HUES64 (cell line): Measurements from ENCODE around the gene RAB11A.

Experiments
- H3K27ac ChIP-seq: 2 replicates; pipeline ENCODE4 v1.7.0; 2013; ENCODE audit warnings: low read depth, low read length, inconsistent platforms
- H3K27me3 ChIP-seq: 2 replicates; pipeline ENCODE4 v1.6.1; 2013; ENCODE audit warnings: mild to moderate bottlenecking, low read length; ENCODE audit not compliant: insufficient read depth
- H3K36me3 ChIP-seq: 2 replicates; pipeline ENCODE4 v1.6.1; 2013; ENCODE audit warnings: mild to moderate bottlenecking, low read length; ENCODE audit not compliant: insufficient read depth
- H3K4me1 ChIP-seq: 2 replicates; pipeline ENCODE4 v1.6.1; 2013; ENCODE audit warnings: mild to moderate bottlenecking, low read length, moderate library complexity; ENCODE audit not compliant: insufficient read depth
- H3K4me3 ChIP-seq: 2 replicates; pipeline ENCODE4 v1.5.1; 2013; ENCODE audit warnings: mild to moderate bottlenecking, low read length, moderate library complexity
- H3K9ac ChIP-seq: 2 replicates; pipeline ENCODE4 v1.6.1; 2013; ENCODE audit warnings: mild to moderate bottlenecking, low read depth, low read length
- H3K9me3 ChIP-seq: 2 replicates; pipeline ENCODE4 v1.6.1; 2013; ENCODE audit warnings: low read depth, low read length; ENCODE audit not compliant: insufficient read depth
- WGBS: fragments of 150-250, 120-280 bp; methylation state at CpG from one replicate; pipeline ENCODE4 v1.1.7; 2013; ENCODE audit warnings: missing lambda C conversion rate; 5-methylcytosine and 5-hydroxymethylcytosine counted together

RAB11A gene

DNA sequence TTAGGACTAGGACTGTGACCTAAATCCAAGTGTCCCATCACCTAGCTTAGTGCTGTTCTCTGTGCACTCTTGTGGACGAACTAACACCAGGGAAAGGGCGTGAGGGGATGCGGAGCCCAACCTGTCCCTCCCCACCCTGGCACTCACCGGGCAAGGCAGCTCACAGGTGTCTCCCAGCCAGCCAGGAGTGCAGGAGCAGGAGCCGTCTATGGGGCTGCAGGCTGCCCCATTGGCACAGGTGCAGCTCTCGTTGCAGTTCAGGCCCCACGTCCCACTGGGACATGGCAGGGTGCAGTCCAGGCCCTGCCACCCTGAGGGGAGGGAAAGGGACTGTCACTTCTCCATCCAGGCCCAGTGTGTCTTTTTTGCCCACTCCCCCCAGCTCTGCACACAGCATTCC lies 60.3 kb downstream of the RAB11A start:
- H3K36me3 ChIP-seq = no peaks in the 10 kb centered on the region
- H3K9ac ChIP-seq = no peak overlapping the region
- no peaks in the 10 kb centered on the region for H3K4me1 ChIP-seq
- H3K27ac ChIP-seq = no peak overlapping the region
- no peaks in the 10 kb centered on the region for H3K9me3 ChIP-seq
- WGBS = 94% methylated on average over 7 of the region's 7 CpGs
- no peak overlapping the region for H3K4me3 ChIP-seq
- no peaks in the 10 kb centered on the region for H3K27me3 ChIP-seq

DNA sequence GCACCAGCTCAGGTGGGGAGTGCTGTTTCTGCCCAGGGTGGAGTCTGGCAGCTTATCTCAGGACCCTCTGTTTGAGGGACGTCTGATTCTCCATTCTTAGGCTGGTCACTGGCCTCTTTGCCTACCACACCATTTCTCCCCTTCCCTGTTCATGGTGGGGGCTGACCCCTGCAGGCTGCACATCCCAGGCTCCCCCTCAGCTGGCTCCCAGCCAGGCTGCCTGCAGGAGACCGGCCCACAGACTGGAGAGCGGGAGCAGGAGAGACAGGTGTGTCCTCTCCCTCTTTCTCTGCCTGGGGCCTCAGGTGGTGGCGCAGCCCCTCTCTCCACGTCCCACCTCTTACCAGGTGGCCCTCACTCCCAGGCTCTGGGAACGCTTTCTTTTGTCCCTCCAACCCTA lies 60.8 kb downstream of the RAB11A start:
- WGBS = 89% methylated on average over 6 of the region's 6 CpGs

DNA sequence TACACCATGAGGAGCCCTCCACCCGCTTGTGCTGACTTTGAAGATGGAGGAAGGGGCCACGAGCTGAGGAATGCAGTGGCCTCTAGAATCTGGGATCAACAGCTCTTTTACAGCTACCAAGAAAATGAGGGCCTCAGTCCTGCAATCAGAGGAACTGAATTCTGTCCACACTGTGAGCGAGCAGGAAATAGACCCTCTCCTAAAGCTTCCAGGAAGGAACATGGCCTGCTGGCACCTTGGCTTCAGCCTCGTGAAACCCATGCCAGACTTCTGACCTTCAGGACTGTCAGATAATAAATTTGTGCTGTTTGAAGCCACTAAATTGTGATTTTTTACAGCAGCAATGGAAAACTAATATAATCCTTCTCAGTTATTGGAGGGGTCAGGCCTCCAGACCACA lies 61.9 kb downstream of the RAB11A start:
- Histone ChIP-seq H3K9me3 (no peaks in the 10 kb centered on the region), H3K4me1 (no peaks in the 10 kb centered on the region), H3K36me3 (no peaks in the 10 kb centered on the region), H3K27ac (no peak overlapping the region), H3K27me3 (no peaks in the 10 kb centered on the region), H3K4me3 (no peak overlapping the region), H3K9ac (no peak overlapping the region)
- WGBS = 89% methylated on average over 4 of the region's 4 CpGs

More for the DNA sequence above, 60.8 kb downstream of the RAB11A start:
- Histone ChIP-seq H3K36me3 (no peaks in the 10 kb centered on the region), H3K27me3 (no peaks in the 10 kb centered on the region), H3K9me3 (no peaks in the 10 kb centered on the region), H3K4me3 (no peak overlapping the region), H3K4me1 (no peaks in the 10 kb centered on the region), H3K27ac (no peak overlapping the region), H3K9ac (no peak overlapping the region)

DNA sequence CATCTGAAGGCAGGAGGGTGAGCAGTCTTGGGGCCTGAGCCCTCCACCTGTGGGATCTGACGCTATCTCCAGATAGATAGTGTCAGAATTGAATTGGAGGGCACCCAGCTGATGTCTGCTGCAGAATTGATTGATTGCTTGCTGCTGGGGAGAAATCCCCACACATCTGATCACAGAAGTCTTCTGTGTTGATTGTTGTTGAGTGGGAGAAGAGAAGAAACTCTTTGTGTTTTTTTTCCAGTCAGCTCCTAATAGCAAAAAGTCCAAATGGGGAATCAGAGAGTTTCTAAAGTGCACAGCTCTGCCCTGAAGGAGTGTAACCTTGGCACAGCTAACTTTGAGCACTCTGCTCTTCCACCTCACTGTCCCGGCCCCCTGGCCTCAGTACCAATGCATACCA lies 66.1 kb downstream of the RAB11A start:
- 89% methylated on average over 2 of the region's 2 CpGs for WGBS
- Histone ChIP-seq H3K4me3 (no peak overlapping the region), H3K4me1 (no peaks in the 10 kb centered on the region), H3K9ac (no peak overlapping the region), H3K36me3 (no peaks in the 10 kb centered on the region), H3K9me3 (no peaks in the 10 kb centered on the region), H3K27ac (no peak overlapping the region), H3K27me3 (no peaks in the 10 kb centered on the region)

DNA sequence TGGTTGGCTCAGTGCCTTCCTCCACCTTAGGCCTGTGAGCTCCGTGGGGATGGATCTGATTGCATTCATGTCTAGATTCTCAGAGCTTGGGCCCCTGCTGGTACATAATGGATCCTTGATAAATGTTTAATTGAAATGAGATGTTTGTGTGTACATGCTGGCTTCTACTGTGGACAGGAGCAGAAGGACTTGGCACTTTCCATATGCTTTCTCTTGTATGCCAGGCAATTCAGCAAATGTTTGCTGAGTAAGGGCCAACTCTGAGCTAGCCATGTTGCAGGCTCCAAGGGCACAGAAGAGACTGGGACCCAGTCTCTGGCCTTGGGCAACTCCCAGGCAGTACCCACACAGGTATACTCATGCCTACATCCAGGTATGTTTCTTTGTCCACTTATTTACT lies 67.0 kb downstream of the RAB11A start:
- no peak overlapping the region for H3K4me3 ChIP-seq
- H3K27ac ChIP-seq = no peak overlapping the region
- H3K4me1 ChIP-seq = no peaks in the 10 kb centered on the region
- H3K9me3 ChIP-seq = no peaks in the 10 kb centered on the region
- no peaks in the 10 kb centered on the region for H3K27me3 ChIP-seq
- H3K36me3 ChIP-seq = no peaks in the 10 kb centered on the region
- 76% methylated on average over 1 of the region's 1 CpG for WGBS
- H3K9ac ChIP-seq = no peak overlapping the region

DNA sequence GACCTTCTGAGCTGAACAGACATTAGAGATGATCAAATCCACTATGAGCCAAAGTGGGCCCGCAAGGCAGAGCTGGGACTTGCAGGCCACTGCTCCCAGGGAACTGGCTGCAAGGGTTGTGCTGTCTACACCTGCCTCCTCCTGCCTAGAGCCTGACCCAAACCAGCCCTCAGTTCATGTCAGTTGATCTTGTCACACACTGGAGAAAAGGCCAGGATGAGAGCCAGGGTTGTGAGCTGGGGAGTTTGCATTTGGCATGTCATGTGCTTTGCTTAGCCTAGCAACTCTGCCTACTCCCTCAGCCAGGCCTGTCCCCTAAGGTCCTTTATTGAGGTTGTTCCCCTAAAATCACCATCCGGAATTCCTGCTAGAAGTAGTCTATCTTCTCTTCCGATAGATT lies 67.8 kb downstream of the RAB11A start:
- H3K9me3 ChIP-seq = no peaks in the 10 kb centered on the region
- H3K36me3 ChIP-seq = no peaks in the 10 kb centered on the region
- H3K27me3 ChIP-seq = no peaks in the 10 kb centered on the region
- H3K4me3 ChIP-seq = no peak overlapping the region
- 90% methylated on average over 3 of the region's 3 CpGs for WGBS
- H3K4me1 ChIP-seq = no peaks in the 10 kb centered on the region
- no peak overlapping the region for H3K27ac ChIP-seq
- no peak overlapping the region for H3K9ac ChIP-seq

DNA sequence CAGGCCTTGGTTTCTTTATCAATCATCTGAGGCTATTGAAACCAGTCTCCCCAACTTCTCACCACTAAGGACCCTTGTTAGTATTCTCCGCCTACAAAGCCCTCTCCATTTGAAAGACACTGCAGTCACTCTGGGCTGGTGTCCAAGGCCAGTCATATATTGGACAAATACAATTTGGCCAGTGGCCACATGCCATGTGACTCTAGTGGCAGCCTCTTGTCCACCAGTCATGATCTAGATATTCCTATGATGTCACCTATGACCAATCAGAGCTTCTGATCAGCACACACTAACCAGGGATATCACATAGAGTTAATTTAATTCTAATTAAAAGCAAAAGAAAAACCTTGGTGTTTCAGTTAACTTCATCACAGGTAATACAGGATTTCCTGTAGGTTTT lies 68.2 kb downstream of the RAB11A start:
- Histone ChIP-seq H3K4me3 (no peak overlapping the region), H3K36me3 (no peaks in the 10 kb centered on the region), H3K9ac (no peak overlapping the region), H3K9me3 (no peaks in the 10 kb centered on the region), H3K4me1 (no peaks in the 10 kb centered on the region), H3K27ac (no peak overlapping the region), H3K27me3 (no peaks in the 10 kb centered on the region)
- WGBS = 95% methylated on average over 1 of the region's 1 CpG

DNA sequence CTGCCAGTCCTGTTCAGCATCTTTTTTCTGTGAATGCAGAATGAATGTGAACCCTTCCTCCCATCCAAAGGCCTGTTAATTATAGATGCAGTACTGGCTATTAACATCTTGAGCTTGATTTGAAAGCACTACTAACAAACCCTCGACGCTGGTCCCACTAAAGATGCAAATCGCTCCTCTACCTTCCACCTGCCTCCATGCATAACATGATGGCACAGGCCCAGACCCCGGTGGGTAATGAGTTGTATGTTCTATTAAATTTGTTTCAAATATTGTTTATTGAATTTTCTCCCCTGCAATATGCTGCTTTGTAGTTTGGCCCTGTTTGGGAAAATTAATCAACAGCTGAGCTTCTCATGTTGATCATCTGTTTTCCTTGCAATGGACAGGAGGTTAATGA lies 69.3 kb downstream of the RAB11A start:
- Histone ChIP-seq H3K4me3 (no peak overlapping the region), H3K9ac (no peak overlapping the region), H3K27ac (no peak overlapping the region), H3K9me3 (no peaks in the 10 kb centered on the region), H3K36me3 (no peaks in the 10 kb centered on the region), H3K27me3 (no peaks in the 10 kb centered on the region), H3K4me1 (no peaks in the 10 kb centered on the region)
- 73% methylated on average over 3 of the region's 4 CpGs for WGBS

DNA sequence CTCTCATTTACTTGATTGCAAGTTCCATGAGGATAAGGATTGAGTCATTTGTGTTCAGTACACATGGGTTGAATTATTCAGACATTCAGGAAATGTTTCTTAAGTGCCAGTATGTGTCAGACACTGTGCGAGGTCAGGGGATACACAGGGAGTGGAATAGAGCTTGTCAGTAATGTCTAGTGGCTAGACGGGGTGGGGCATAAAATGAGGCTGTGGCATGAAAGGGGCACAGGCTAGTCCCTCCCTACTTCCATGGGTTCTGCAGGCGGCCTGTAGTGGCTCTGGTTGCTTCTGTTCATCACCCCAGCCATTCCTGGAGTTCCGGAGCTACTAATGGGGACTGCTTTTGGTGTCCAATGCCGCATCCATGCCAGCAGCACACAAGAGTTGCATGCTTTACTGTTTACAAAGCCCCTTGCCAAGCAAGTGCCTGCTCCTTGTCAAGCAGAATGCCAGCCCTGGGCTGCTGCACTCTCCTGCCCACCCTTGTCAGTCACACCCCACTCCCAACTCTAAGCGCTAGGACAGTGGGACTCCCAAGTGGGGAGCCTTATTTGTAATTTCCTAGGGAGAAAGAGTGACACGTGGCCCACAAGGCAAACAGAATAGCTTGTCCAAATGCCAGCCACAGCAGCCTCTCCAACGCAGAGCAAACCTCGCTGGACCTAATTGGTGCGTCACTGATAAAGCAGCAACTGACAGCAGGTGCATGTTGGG lies 70.8 kb downstream of the RAB11A start:
- WGBS = 92% methylated on average over 10 of the region's 10 CpGs
- Histone ChIP-seq H3K27me3 (no peaks in the 10 kb centered on the region), H3K36me3 (no peaks in the 10 kb centered on the region), H3K4me1 (no peaks in the 10 kb centered on the region), H3K9ac (no peak overlapping the region), H3K4me3 (no peak overlapping the region), H3K27ac (no peak overlapping the region), H3K9me3 (no peaks in the 10 kb centered on the region)

DNA sequence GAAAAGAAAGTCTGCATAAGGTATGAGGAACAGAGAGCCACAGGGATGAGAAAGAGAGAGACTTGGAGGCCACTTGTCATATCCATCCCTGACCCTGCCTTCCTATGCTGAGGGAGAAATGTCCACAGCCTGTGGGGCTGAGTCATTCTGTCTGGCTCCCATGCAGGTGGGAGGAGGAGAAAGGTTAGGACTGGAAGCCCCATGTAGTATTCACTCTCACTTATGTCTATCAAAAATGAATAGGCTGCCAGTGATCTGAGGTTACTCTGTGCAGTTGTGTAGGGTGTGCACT lies 71.3 kb downstream of the RAB11A start:
- no peak overlapping the region for H3K27ac ChIP-seq
- no peaks in the 10 kb centered on the region for H3K27me3 ChIP-seq
- H3K9ac ChIP-seq = no peak overlapping the region
- no peak overlapping the region for H3K4me3 ChIP-seq
- H3K9me3 ChIP-seq = no peaks in the 10 kb centered on the region
- no peaks in the 10 kb centered on the region for H3K4me1 ChIP-seq
- H3K36me3 ChIP-seq = no peaks in the 10 kb centered on the region
